GM12878 (cell line): ENCODE results near the gene FBXW7. TPM values are rescaled to one million over a fixed set of nuclear protein-coding genes. Genes with fewer than 3 reads are reported as not detected.

ENCODE experiments used
- ATAC-seq: fragments of 200-7000 bp; cut with Tn5 transposase; 3 replicates; pipeline ENCODE4 v1.9.1; 2020; ENCODE audit warnings: mild to moderate bottlenecking, moderate library complexity
- BruUV-seq: library from RNA; stranded (reverse); fragments of 400-500 nt; replicated peaks from 2 replicates; lab custom pipeline; 2021; lab: Mats Ljungman, UMichigan
- CTCF ChIA-PET: fragments of 300-600 bp; sonication (Branson Sonifier 250); formaldehyde crosslinking; extraction: SDS; loops from one replicate; lab custom pipeline; 2021; ENCODE audit warnings: inconsistent platforms; lab: Yijun Ruan, JAX
- POLR2A ChIA-PET: fragments of 350-600 bp; formaldehyde crosslinking; extraction: SDS; loops from one replicate; lab custom pipeline; 2021; ENCODE audit warnings: inconsistent platforms; lab: Charles Lee
- RAD21 ChIA-PET: fragments of 300-600 bp; sonication (Branson Sonifier 250); formaldehyde crosslinking; loops from one replicate; lab custom pipeline; 2023; ENCODE audit warnings: antibody characterized with exemption; ENCODE audit not compliant: unreplicated experiment; lab: Charles Lee
- SMC1A ChIA-PET: fragments of 300-600 bp; sonication (Branson Sonifier 250); formaldehyde crosslinking; loops from one replicate; lab custom pipeline; 2023; ENCODE audit not compliant: unreplicated experiment, uncharacterized antibody; lab: Charles Lee
- DNase-seq: peaks from one replicate; pipeline ENCODE4 v3.0.0-alpha.2; 2011; ENCODE audit warnings: low read depth, low spot score
- FAIRE-seq: peaks from 3 replicates; lab custom pipeline; 2011; peaks lifted over from hg19 to GRCh38; lab: Jason Lieb, UNC
- H2AFZ ChIP-seq: 2 replicates; pipeline ENCODE4 v1.6.0; 2011; ENCODE audit warnings: low read depth, low read length, control low read depth; ENCODE audit not compliant: control insufficient read depth
- H3K27ac ChIP-seq: 2 replicates; pipeline ENCODE4 v1.5.1; 2011; ENCODE audit warnings: control low read depth; ENCODE audit not compliant: control insufficient read depth, insufficient read depth
- H3K27me3 ChIP-seq, 2 experiments: replicated peaks in 1 of 2; 2 replicates each; pipeline versions ENCODE4 v1.6.0 to v1.6.1; 2011; ENCODE audit warnings: low read length in 1 of 2; ENCODE audit not compliant: control insufficient read depth in 2 of 2, insufficient read depth in 2 of 2
- H3K36me3 ChIP-seq, 2 experiments: 2 replicates each; pipeline ENCODE4 v1.5.1; 2011; ENCODE audit warnings: low read length in 1 of 2; ENCODE audit not compliant: control insufficient read depth in 2 of 2, insufficient read depth in 2 of 2
- H3K4me1 ChIP-seq: 2 replicates; pipeline ENCODE4 v1.6.1; 2011; ENCODE audit warnings: mild to moderate bottlenecking, low read length, moderate library complexity, mixed read lengths; ENCODE audit not compliant: control insufficient read depth, insufficient read depth
- H3K4me2 ChIP-seq: 2 replicates; pipeline ENCODE4 v1.6.0; 2011; ENCODE audit warnings: control low read depth; ENCODE audit not compliant: control insufficient read depth, insufficient read depth
- H3K4me3 ChIP-seq: fragments of 200-600 bp; sonication (generic); 2 replicates; pipeline ENCODE4 v1.5.1; 2016
- H3K79me2 ChIP-seq: 2 replicates; pipeline ENCODE4 v1.6.0; 2011; ENCODE audit warnings: low read length; ENCODE audit not compliant: control insufficient read depth, insufficient read depth
- H3K9ac ChIP-seq: 2 replicates; pipeline ENCODE4 v1.8.0; 2011; ENCODE audit warnings: low read length, control low read depth, mixed read lengths; ENCODE audit not compliant: control insufficient read depth, insufficient read depth
- H3K9me3 ChIP-seq: replicated peaks from 3 replicates; pipeline ENCODE4 v1.5.1; 2011; ENCODE audit warnings: mild to moderate bottlenecking, low read length; ENCODE audit not compliant: control insufficient read depth, insufficient read depth
- H4K20me1 ChIP-seq: 2 replicates; pipeline ENCODE4 v1.6.0; 2011; ENCODE audit not compliant: control insufficient read depth, insufficient read depth
- ASH2L ChIP-seq: fragments of 300-600, 200-600 bp; sonication (generic); IDR thresholded peaks from 2 replicates; pipeline ENCODE4 v1.6.1; 2017; ENCODE audit warnings: low read depth, mild to moderate bottlenecking, borderline replicate concordance
- ATF3 ChIP-seq: IDR thresholded peaks from 2 replicates; pipeline ENCODE4 v1.6.1; 2011; ENCODE audit warnings: low read depth, mild to moderate bottlenecking, low read length, moderate library complexity, borderline replicate concordance; ENCODE audit errors: extremely low read depth
- CBX5 ChIP-seq: sonication (generic); IDR thresholded peaks from 2 replicates; pipeline ENCODE4 v1.6.1; 2016; ENCODE audit warnings: low read depth, moderate library complexity, mild to moderate bottlenecking, inconsistent platforms
- CHD2 ChIP-seq: IDR thresholded peaks from 2 replicates; pipeline ENCODE4 v1.6.1; 2011; ENCODE audit warnings: low read depth, low read length, improper control_type of control experiment, borderline replicate concordance
- CREM ChIP-seq: IDR thresholded peaks from 2 replicates; pipeline ENCODE4 v1.6.1; 2014; ENCODE audit warnings: antibody characterized with exemption, low read depth
- EZH2 ChIP-seq: IDR thresholded peaks from 2 replicates; pipeline ENCODE4 v1.6.1; 2012; ENCODE audit warnings: low read depth, mild to moderate bottlenecking, control low read depth, inconsistent platforms, low read length, borderline replicate concordance; ENCODE audit not compliant: control insufficient read depth
- FOXM1 ChIP-seq: IDR thresholded peaks from 2 replicates; pipeline ENCODE4 v1.6.1; 2012; ENCODE audit warnings: low read depth, mild to moderate bottlenecking, inconsistent platforms, low read length, moderate library complexity
- GATAD2B ChIP-seq: fragments of 450-650 bp; conservative IDR thresholded peaks from 2 replicates; pipeline ENCODE4 v1.6.1; 2017; ENCODE audit warnings: low read depth, mild to moderate bottlenecking, moderate library complexity
- HDAC6 ChIP-seq: fragments of 200-600 bp; sonication (generic); IDR thresholded peaks from one replicate; pipeline ENCODE4 v1.8.0; 2017; ENCODE audit warnings: antibody characterized with exemption; ENCODE audit not compliant: unreplicated experiment
- MEF2B ChIP-seq: fragments of 450-650 bp; IDR thresholded peaks from 2 replicates; pipeline ENCODE4 v1.6.1; 2018; ENCODE audit warnings: mild to moderate bottlenecking, moderate library complexity; ENCODE audit not compliant: partially characterized antibody, poor library complexity, severe bottlenecking
- MTA2 ChIP-seq: fragments of 450-650 bp; IDR thresholded peaks from 2 replicates; pipeline ENCODE4 v1.6.1; 2016; ENCODE audit warnings: low read depth, mild to moderate bottlenecking, moderate library complexity
- NFIC ChIP-seq: IDR thresholded peaks from 2 replicates; pipeline ENCODE4 v1.6.1; 2012; ENCODE audit warnings: low read depth, mild to moderate bottlenecking, inconsistent platforms, low read length, moderate library complexity
- POLR2AphosphoS5 ChIP-seq: IDR thresholded peaks from 2 replicates; pipeline ENCODE4 v1.6.1; 2011; ENCODE audit warnings: mild to moderate bottlenecking, low read length, inconsistent platforms
- SMAD5 ChIP-seq: IDR thresholded peaks from 2 replicates; pipeline ENCODE4 v1.6.1; 2016; ENCODE audit warnings: antibody characterized with exemption, low read depth
- TBL1XR1 ChIP-seq: IDR thresholded peaks from 2 replicates; pipeline ENCODE4 v1.6.1; 2012; ENCODE audit warnings: low read depth, low read length, improper control_type of control experiment
- TCF3 ChIP-seq: IDR thresholded peaks from 2 replicates; pipeline ENCODE4 v1.6.1; 2012; ENCODE audit warnings: low read depth, mild to moderate bottlenecking, low read length, borderline replicate concordance; ENCODE audit not compliant: insufficient read depth
- WGBS: methylation state at CpG from one replicate; pipeline ENCODE4 v1.1.6; 2016; ENCODE audit warnings: low lambda C conversion rate; ENCODE audit not compliant: insufficient replicate concordance, insufficient coverage; ENCODE audit errors: missing lambda C conversion rate; 5-methylcytosine and 5-hydroxymethylcytosine counted together
- in situ Hi-C: fragments of 300-500 bp; cut with MboI; formaldehyde crosslinking; loops from 9 replicates; pipeline ENCODE4 v1.14.3; 2018; ENCODE audit warnings: mixed read lengths
- intact Hi-C: fragments of 100-400 bp; cut with micrococcal nuclease; formaldehyde crosslinking; loops from one replicate; pipeline ENCODE4 v1.14.2; 2022; ENCODE audit not compliant: unreplicated experiment
- polyA plus RNA-seq, 11 experiments: library from polyadenylated mRNA; depleted of rRNA in 4 of 11; unstranded in 6 of 11; stranded (reverse) in 5 of 11; fragments of >200 nt; fragmentation: Nextera tagmentation in 4 of 11; fragmentation: Illumina TruSeq in 1 of 11; extraction: Ambion mirVana in 4 of 11; extraction: Trizol in 1 of 11; gene quantifications; 1 replicate in 1 of 11; 2 replicates in 10 of 11; pipeline versions ENCODE4 v1.2.1 to v1.2.3, GENCODE V29; 2011 to 2016; ENCODE audit warnings: inconsistent platforms in 2 of 11, missing spikeins in 2 of 11, low read depth in 1 of 11
- total RNA-seq, 4 experiments: library from RNA; depleted of rRNA in 3 of 4; stranded (reverse); fragments of >200 nt in 3 of 4; fragmentation: Illumina TruSeq in 1 of 4; extraction: Trizol in 1 of 4; gene quantifications; 2 replicates each; pipeline versions ENCODE4 v1.2.1 to v1.2.3, GENCODE V29; 2013 to 2021
- TF ChIP-seq, protein P1 (sequence below): IDR thresholded peaks from 2 replicates; pipeline ENCODE4 v1.6.1; 2011; ENCODE audit warnings: borderline replicate concordance, low read depth, mild to moderate bottlenecking, moderate library complexity, mixed read lengths, low read length; ENCODE audit not compliant: insufficient read depth; ENCODE audit errors: extremely low read length
- TF ChIP-seq, protein P2 (sequence below): fragments of 450-650 bp; IDR thresholded peaks from 2 replicates; pipeline ENCODE4 v1.6.1; 2016; ENCODE audit warnings: mild to moderate bottlenecking

FBXW7 gene
- total and polyA plus RNA-seq, 10 of the 15 experiments (the other 5 are each of a cell fraction or from before 2014, with no cell fraction given) = 35.8 to 118 (median 47.2) TPM

GRCh38 chr4:152283801-152284470 is 252.0 kb downstream of the FBXW7 start (continued):
- TF ChIP-seq SMAD5 = no peak
- TF ChIP-seq CREM = no peak
- no peak for TF ChIP-seq GATAD2B
- no peak for TF ChIP-seq CHD2
- TF ChIP-seq ASH2L = no peak
- no peak for TF ChIP-seq POLR2AphosphoS5

DNA sequence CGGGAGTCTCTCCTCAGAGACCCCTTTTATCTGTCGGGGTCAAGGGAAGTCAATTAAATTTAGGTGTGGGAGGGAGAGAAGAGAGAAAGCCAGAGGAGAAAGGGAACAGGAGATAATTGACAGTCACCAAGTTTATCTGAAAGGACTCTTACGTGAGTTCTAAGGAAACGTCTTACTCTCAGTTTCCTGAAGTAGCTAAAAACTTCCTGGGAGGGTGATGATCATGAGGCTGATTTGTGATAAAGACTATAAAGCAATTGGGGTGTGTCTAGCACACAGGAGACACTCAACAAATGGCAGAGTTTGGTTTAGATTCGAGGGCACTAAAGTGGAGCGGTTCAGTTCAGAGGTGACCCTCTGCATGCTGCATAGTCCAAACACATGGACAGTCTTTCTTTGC is 254.1 kb downstream of the FBXW7 start:
- ChIA-PET CTCF (interaction anchor here (1.0 kb wide), 1 partner anchor 18 kb away, joined by 3 read pairs; no protein-coding TSS in a partner anchor), POLR2A (no interaction called here)
- ATAC-seq = no peak
- no peak for TF ChIP-seq CBX5
- no peak for TF ChIP-seq TCF3
- TF ChIP-seq, protein P1, sequence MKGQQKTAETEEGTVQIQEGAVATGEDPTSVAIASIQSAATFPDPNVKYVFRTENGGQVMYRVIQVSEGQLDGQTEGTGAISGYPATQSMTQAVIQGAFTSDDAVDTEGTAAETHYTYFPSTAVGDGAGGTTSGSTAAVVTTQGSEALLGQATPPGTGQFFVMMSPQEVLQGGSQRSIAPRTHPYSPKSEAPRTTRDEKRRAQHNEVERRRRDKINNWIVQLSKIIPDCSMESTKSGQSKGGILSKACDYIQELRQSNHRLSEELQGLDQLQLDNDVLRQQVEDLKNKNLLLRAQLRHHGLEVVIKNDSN = no peak
- TF ChIP-seq TBL1XR1 = no peak
- no peak for TF ChIP-seq EZH2
- TF ChIP-seq HDAC6 = no peak
- no peak for TF ChIP-seq MEF2B
- TF ChIP-seq GATAD2B = no peak
- TF ChIP-seq, protein P2, sequence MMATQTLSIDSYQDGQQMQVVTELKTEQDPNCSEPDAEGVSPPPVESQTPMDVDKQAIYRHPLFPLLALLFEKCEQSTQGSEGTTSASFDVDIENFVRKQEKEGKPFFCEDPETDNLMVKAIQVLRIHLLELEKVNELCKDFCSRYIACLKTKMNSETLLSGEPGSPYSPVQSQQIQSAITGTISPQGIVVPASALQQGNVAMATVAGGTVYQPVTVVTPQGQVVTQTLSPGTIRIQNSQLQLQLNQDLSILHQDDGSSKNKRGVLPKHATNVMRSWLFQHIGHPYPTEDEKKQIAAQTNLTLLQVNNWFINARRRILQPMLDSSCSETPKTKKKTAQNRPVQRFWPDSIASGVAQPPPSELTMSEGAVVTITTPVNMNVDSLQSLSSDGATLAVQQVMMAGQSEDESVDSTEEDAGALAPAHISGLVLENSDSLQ = no peak
- TF ChIP-seq MTA2 = no peak
- no peak for TF ChIP-seq ATF3
- no peak for TF ChIP-seq NFIC
- TF ChIP-seq FOXM1 = no peak

More for the DNA sequence above, 254.1 kb downstream of the FBXW7 start:
- WGBS = 52% methylated on average over 6 of the region's 6 CpGs
- Histone ChIP-seq H2AFZ (no peak overlapping the region), H3K36me3 (no peaks in the 10 kb centered on the region), H3K4me1 (no peaks in the 10 kb centered on the region), H3K27ac (no peak overlapping the region), H4K20me1 (no peaks in the 10 kb centered on the region), H3K4me3 (no peak overlapping the region), H3K9ac (no peak overlapping the region), H3K9me3 (no peaks in the 10 kb centered on the region; the same call in 2 of the 3 replicates), H3K27me3 (no peaks in the 10 kb centered on the region), H3K79me2 (no peaks in the 10 kb centered on the region), H3K4me2 (no peak overlapping the region)
- no peak for DNase-seq
- BruUV-seq = no TSS peak
- intact Hi-C loops (no loop called here), in situ Hi-C loops (no loop called here)
- RAD21 ChIA-PET = no interaction called here
- no peak for FAIRE-seq
- SMC1A ChIA-PET = interaction anchor here (2.2 kb wide), 1 partner anchor 9 kb away, joined by 9 read pairs; no protein-coding TSS in a partner anchor
